Aorta (tissue), 5 donors: Measurements from ENCODE around the gene DOK3. TPM values are rescaled to one million over a fixed set of nuclear protein-coding genes. Genes with fewer than 3 reads are reported as not detected.
"Not testable (repeated sequence)": the region's sequence is repeated elsewhere in the genome, so short reads cannot be mapped to it uniquely, and the experiment has no call there.

ENCODE experiments used
- ATAC-seq: fragments of 200-7000 bp; cut with Tn5 transposase; one replicate; pipeline ENCODE4 v1.9.1; 2022; ENCODE audit warnings: moderate library complexity; ENCODE audit not compliant: low FRiP score
- DNase-seq, 2 donors: peaks; one replicate each; pipeline ENCODE4 v3.0.0-alpha.2; 2020
- H3K27ac ChIP-seq, 2 donors: one replicate each; pipeline ENCODE4 v1.5.1; 2013; ENCODE audit warnings: low read length in 2 of 2, mild to moderate bottlenecking in 2 of 2, moderate library complexity in 2 of 2, control low read depth in 1 of 2, inconsistent platforms in 1 of 2, low read depth in 1 of 2
- H3K27me3 ChIP-seq, 2 donors: one replicate each; pipeline ENCODE4 v1.6.1; 2013; ENCODE audit warnings: control low read depth in 1 of 2, low read length in 1 of 2, mild to moderate bottlenecking in 1 of 2, moderate library complexity in 1 of 2; ENCODE audit not compliant: insufficient read depth in 2 of 2, control insufficient read depth in 1 of 2
- H3K36me3 ChIP-seq, 2 donors: one replicate each; pipeline ENCODE4 v1.6.1; 2013; ENCODE audit warnings: control low read depth in 1 of 2, low read length in 1 of 2, mild to moderate bottlenecking in 1 of 2; ENCODE audit not compliant: insufficient read depth in 2 of 2, control insufficient read depth in 1 of 2
- H3K4me1 ChIP-seq, 2 donors: one replicate each; pipeline ENCODE4 v1.6.1; 2013; ENCODE audit warnings: low read length in 2 of 2, control low read depth in 1 of 2, mild to moderate bottlenecking in 1 of 2, moderate library complexity in 1 of 2; ENCODE audit not compliant: insufficient read depth in 2 of 2, control insufficient read depth in 1 of 2
- H3K4me3 ChIP-seq, 2 donors: one replicate each; pipeline ENCODE4 v1.5.1; 2013; ENCODE audit warnings: low read length in 2 of 2, control low read depth in 1 of 2, mild to moderate bottlenecking in 1 of 2
- H3K9me3 ChIP-seq: one replicate; pipeline ENCODE4 v1.6.1; 2013; ENCODE audit warnings: mild to moderate bottlenecking, low read length; ENCODE audit not compliant: control insufficient read depth
- WGBS, 2 donors: extraction: QIAGEN DNeasy Blood & Tissue Kit; methylation state at CpG; one replicate each; pipeline ENCODE4 v1.1.7; 2013; 5-methylcytosine and 5-hydroxymethylcytosine counted together
- intact Hi-C, 2 donors: fragments of 100-400 bp; cut with DNase I; formaldehyde crosslinking; loops; one replicate each; pipeline versions ENCODE4 v1.14.2 to v1.15.0; 2022
- polyA plus RNA-seq, 2 donors: library from polyadenylated mRNA; stranded (reverse); fragments of 200-250 nt; gene quantifications; one replicate each; pipeline ENCODE4 v1.2.3, GENCODE V29; 2013
- total RNA-seq, 2 donors: library from RNA; stranded (reverse); fragmentation: NEBNext Ultra II Directional; extraction: Animal tissue kit (Norgen Biotek cat#: 25700); gene quantifications; one replicate each; pipeline ENCODE4 v1.2.1, GENCODE V29; 2021
- donor health status: healthy with polysubstance abuse.
- donor health status: Bipolar disorder and iron deficiency.
- donor health status: DM: no; HTN: no; CAD: no.
- donor health status: DM: no; HTN: no; CAD: no.
- donor health status: DM: yes; HTN: yes; CAD: no.

Gene DOK3
- total and polyA plus RNA-seq, 4 donors, result 2.7 to 21.6 (median 9.7) TPM

GRCh38 chr5:177486256-177486655, 23.4 kb downstream of the DOK3 start:
- Histone ChIP-seq H3K4me1 (no peaks in the 10 kb centered on the region), H3K27me3 (no peaks in the 10 kb centered on the region), H3K27ac (no peak overlapping the region), H3K36me3 (peaks cover 0 to 18% of the 10 kb centered on the region in 2 donors), H3K4me3 (no peak overlapping the region), H3K9me3 (no peaks in the 10 kb centered on the region)
- intact Hi-C loops, result no loop called here
- no peak for ATAC-seq
- WGBS, 2 donors, result 76% methylated on average over 3 of the region's 3 CpGs
- no peak for DNase-seq

- intact Hi-C loops, DNase-seq, H3K27me3 ChIP-seq, ATAC-seq, H3K27ac ChIP-seq, H3K4me3 ChIP-seq, H3K4me1 ChIP-seq, H3K9me3 ChIP-seq: not testable (repeated sequence)
- peaks cover 0 to 14% of the 10 kb centered on the region in 2 donors for H3K36me3 ChIP-seq
- 79 to 88% methylated on average over 3 of the region's 3 CpGs for WGBS, 2 donors
Measured at GRCh38 chr5:177485753-177486152, 23.9 kb downstream of the DOK3 start.

GRCh38 chr5:177484902-177485549, 24.6 kb downstream of the DOK3 start:
- no peak for DNase-seq

GRCh38 chr5:177483994-177484901, 25.4 kb downstream of the DOK3 start:
- DNase-seq, result peak in 1 of 2 donors; percentile 78
- no peaks in the 10 kb centered on the region for H3K27me3 ChIP-seq
- ATAC-seq, result no peak
- peak overlapping the region in 1 of 2 donors; percentile 20 for H3K27ac ChIP-seq
- 12 to 21% methylated on average over 22 of the region's 22 CpGs for WGBS, 2 donors
- H3K9me3 ChIP-seq, result no peaks in the 10 kb centered on the region
- H3K4me1 ChIP-seq, result no peaks in the 10 kb centered on the region
- H3K36me3 ChIP-seq, result peaks cover 0 to 12% of the 10 kb centered on the region in 2 donors
- intact Hi-C loops, result no loop called here
- H3K4me3 ChIP-seq, result no peak overlapping the region

More at GRCh38 chr5:177484902-177485549, 24.6 kb downstream of the DOK3 start:
- Histone ChIP-seq H3K27ac (peak overlapping the region in 1 of 2 donors; percentile 20), H3K4me1 (no peaks in the 10 kb centered on the region), H3K4me3 (no peak overlapping the region), H3K9me3 (no peaks in the 10 kb centered on the region), H3K36me3 (peaks cover 0 to 14% of the 10 kb centered on the region in 2 donors), H3K27me3 (no peaks in the 10 kb centered on the region)
- ATAC-seq, result no peak
- intact Hi-C loops, result no loop called here
- 29 to 34% methylated on average over 13 of the region's 13 CpGs for WGBS, 2 donors

GRCh38 chr5:177483042-177483441, 26.6 kb downstream of the DOK3 start:
- no peak for ATAC-seq
- Histone ChIP-seq H3K4me3 (no peak overlapping the region), H3K4me1 (no peaks in the 10 kb centered on the region), H3K27ac (no peak overlapping the region), H3K9me3 (no peaks in the 10 kb centered on the region), H3K27me3 (no peaks in the 10 kb centered on the region), H3K36me3 (peaks cover 0 to 8% of the 10 kb centered on the region in 2 donors)
- intact Hi-C loops, result no loop called here
- WGBS, 2 donors, result 84% methylated on average over 9 of the region's 9 CpGs
- no peak for DNase-seq

GRCh38 chr5:177482359-177482795, 27.2 kb downstream of the DOK3 start:
- H3K27me3 ChIP-seq, result no peaks in the 10 kb centered on the region
- no peaks in the 10 kb centered on the region for H3K4me1 ChIP-seq
- DNase-seq, result no peak
- H3K4me3 ChIP-seq, result no peak overlapping the region
- 57 to 62% methylated on average over 10 of the region's 10 CpGs for WGBS, 2 donors
- no peaks in the 10 kb centered on the region for H3K9me3 ChIP-seq
- peaks cover 0 to 2% of the 10 kb centered on the region in 2 donors for H3K36me3 ChIP-seq
- no peak for ATAC-seq
- intact Hi-C loops, result no loop called here
- H3K27ac ChIP-seq, result peak overlapping the region in 1 of 2 donors; percentile 2

GRCh38 chr5:177479774-177480173, 29.9 kb downstream of the DOK3 start:
- Histone ChIP-seq H3K4me1 (no peaks in the 10 kb centered on the region), H3K4me3 (no peak overlapping the region), H3K27ac (peak overlapping the region in 1 of 2 donors; percentile 73), H3K9me3 (no peaks in the 10 kb centered on the region), H3K27me3 (no peaks in the 10 kb centered on the region), H3K36me3 (no peaks in the 10 kb centered on the region)
- WGBS, 2 donors, result 5 to 6% methylated on average over 14 of the region's 14 CpGs
- peak in 1 of 2 donors; percentile 80 for DNase-seq
- intact Hi-C loops, result no loop called here
- ATAC-seq, result peak; percentile 47

- 11 to 13% methylated on average over 18 of the region's 18 CpGs for WGBS, 2 donors
- Histone ChIP-seq H3K27me3 (no peaks in the 10 kb centered on the region), H3K4me3 (no peak overlapping the region), H3K27ac (peak overlapping the region in 1 of 2 donors; percentile 73), H3K9me3 (no peaks in the 10 kb centered on the region), H3K36me3 (no peaks in the 10 kb centered on the region), H3K4me1 (no peaks in the 10 kb centered on the region)
- peak; percentile 62 for ATAC-seq
- DNase-seq, result peak; percentile 88 to 89
- intact Hi-C loops, result no loop called here
Measured at GRCh38 chr5:177478711-177479646, 30.6 kb downstream of the DOK3 start.
